ENCODE measurements around the gene RPL35A. TPM values are rescaled to one million over a fixed set of nuclear protein-coding genes. Genes with fewer than 3 reads are reported as not detected.
"Not testable (repeated sequence)": the region's sequence is repeated elsewhere in the genome, so short reads cannot be mapped to it uniquely, and the experiment has no call there.

The RPL35A gene
- total RNA-seq, 2 donors from 2014 or later = 1,422 to 1,820 TPM

DNA sequence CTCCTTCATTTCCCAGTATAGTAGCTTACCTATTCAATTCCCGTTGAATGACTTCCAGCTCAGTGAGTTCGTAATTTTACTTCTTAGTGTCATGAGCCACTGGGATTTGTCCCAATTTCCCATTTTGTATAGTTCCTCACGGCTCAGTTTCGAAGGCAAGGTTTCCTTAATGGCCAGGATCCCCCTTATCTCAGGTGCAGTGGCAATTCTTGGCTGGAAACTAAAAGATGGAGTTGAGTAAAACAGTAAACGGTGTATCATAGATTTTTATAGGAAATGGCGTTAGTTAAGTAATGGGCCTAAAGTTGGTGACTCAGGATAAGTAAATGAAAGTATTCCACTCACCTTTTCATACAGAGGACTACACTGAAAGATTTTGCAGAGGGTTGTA lies 9.5 kb downstream of the RPL35A start:
- Mint-ChIP-seq H3K36me3 (ENCODE audit: low read depth) (peaks cover 53% of the 10 kb centered on the region), H3K27me3 (no peaks in the 10 kb centered on the region), H3K4me1 (peaks cover 40% of the 10 kb centered on the region)

DNA sequence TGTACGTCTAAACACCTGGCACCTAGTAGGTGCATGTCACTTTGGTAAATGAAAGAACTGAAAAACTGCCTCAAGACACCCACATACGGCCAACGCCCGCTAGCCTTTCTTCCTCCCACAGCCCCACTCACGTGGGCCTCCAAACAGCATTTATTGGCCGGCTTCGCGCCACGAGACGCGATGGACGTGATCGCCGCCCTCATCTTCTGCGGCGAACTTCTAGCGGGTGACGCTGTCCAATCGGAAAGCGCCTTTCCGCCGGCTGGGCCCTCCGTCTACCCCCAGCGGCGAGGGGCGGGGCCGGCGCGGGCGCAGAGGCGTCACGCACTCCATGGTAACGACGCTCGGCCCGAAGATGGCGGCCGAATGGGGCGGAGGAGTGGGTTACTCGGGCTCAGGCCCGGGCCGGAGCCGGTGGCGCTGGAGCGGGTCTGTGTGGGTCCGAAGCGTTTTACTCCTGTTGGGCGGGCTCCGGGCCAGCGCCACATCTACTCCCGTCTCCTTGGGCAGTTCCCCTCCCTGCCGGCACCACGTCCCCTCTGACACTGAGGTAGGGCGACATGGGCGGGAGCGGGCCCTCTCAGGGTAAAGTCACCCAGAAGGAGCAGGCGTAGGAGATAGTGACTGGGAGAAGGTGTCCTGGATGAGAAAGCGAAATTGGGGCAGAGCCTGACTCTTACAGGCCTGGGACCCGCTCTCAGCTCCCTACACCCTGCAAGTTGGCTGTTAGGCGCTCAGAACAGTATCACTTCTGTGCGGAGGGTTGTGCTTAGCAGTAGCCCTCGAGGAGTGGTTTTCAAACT lies 10.1 kb downstream of the RPL35A start, which contains the start of gene LMLN:
LMLN (plus strand) TSS at position 327 of the 803 bp plus-strand sequence; CDS start at position 356, 29 bp downstream.
- Mint-ChIP-seq H3K27ac (peak within 1 kb of the TSS; percentile 92), H3K4me1 (peaks cover 40% of the 10 kb centered on the region), H3K4me3 (peak within 1 kb of the TSS; percentile 92), H3K27me3 (no peaks in the 10 kb centered on the region), H3K9me3 (no peaks in the 10 kb centered on the region), H3K36me3 (ENCODE audit: low read depth) (peaks cover 47% of the 10 kb centered on the region)
- peak; percentile 95 for ATAC-seq (replicated peaks)

More for the DNA sequence above, 9.5 kb downstream of the RPL35A start:
- H3K27ac Mint-ChIP-seq = peak overlapping the region; percentile 92
- no peaks in the 10 kb centered on the region for H3K9me3 Mint-ChIP-seq
- H3K4me3 Mint-ChIP-seq = peak overlapping the region; percentile 92
- no peak for ATAC-seq (replicated peaks)

- Mint-ChIP-seq H3K4me3 (peak overlapping the region; percentile 92), H3K27ac (peak overlapping the region; percentile 92), H3K36me3 (ENCODE audit: low read depth) (peaks cover 38% of the 10 kb centered on the region), H3K4me1 (peaks cover 40% of the 10 kb centered on the region), H3K27me3 (no peaks in the 10 kb centered on the region), H3K9me3 (no peaks in the 10 kb centered on the region)
- ATAC-seq (replicated peaks) = peak; percentile 68
Observed at GRCh38 chr3:197960694-197961581, 10.9 kb downstream of the RPL35A start.

DNA sequence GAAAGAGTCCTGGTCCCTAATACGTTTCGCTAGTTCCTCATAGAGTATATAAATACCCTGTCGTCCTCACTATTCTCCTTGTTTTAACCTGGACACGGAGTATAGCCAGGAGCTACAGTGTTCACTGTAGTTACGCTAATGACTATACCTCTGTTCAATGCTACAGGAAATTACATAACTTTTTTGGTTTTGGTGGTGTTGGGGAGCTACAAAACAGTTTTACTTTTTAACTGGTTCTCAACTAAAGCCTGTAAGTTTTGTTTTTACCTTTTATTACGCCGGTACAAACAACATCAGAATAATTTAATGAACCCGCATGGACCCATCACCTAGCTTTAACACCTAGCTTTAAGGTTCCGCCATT lies 11.6 kb downstream of the RPL35A start:
- peaks cover 40% of the 10 kb centered on the region for H3K4me1 Mint-ChIP-seq
- H3K9me3 Mint-ChIP-seq = no peaks in the 10 kb centered on the region
- H3K27me3 Mint-ChIP-seq = no peaks in the 10 kb centered on the region
- H3K36me3 Mint-ChIP-seq (ENCODE audit: low read depth) = peaks cover 32% of the 10 kb centered on the region
- H3K27ac Mint-ChIP-seq = peak overlapping the region; percentile 30
- H3K4me3 Mint-ChIP-seq = peak overlapping the region; percentile 92
- ATAC-seq (replicated peaks) = no peak

GRCh38 chr3:197963019-197963637 lies 13.1 kb downstream of the RPL35A start:
- no peaks in the 10 kb centered on the region for H3K9me3 Mint-ChIP-seq
- no peak for ATAC-seq (replicated peaks)
- H3K27me3 Mint-ChIP-seq = no peaks in the 10 kb centered on the region
- H3K4me1 Mint-ChIP-seq = peaks cover 26% of the 10 kb centered on the region
- no peak overlapping the region for H3K27ac Mint-ChIP-seq
- no peak overlapping the region for H3K4me3 Mint-ChIP-seq
- peaks cover 16% of the 10 kb centered on the region for H3K36me3 Mint-ChIP-seq (ENCODE audit: low read depth)

DNA sequence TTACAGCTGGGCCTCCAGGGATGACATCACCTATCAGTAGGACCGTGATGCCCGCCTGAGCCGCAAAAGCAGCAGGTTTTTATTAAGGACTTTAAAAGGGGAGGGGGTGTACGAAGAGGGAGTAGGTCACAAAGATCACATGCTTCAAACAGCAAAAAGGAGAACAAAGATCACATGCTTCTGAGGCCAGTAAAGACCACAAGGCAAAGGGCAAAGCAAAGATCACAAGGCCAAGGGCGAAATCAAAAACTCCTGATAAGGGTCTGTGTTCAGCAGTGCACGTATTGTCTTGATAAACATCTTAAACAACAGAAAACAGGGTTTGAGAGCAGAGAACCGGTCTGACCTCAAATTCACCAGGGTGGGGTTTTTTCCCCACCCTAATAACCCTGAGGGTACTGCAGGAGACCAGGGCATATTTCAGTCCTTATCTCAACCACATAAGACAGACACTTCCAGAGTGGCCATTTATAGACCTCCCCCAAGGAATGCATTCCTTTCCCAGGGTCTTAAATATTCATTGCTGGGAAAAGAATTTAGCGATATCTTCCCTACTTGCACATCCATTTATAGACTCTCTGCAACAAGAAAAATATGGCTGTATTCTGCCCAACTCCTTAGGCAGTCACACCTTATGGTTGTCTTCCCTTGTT lies 17.5 kb downstream of the RPL35A start:
- H3K4me1 Mint-ChIP-seq; ATAC-seq (replicated peaks): not testable (repeated sequence)

GRCh38 chr3:197970588-197970987 lies 20.6 kb downstream of the RPL35A start:
- H3K27ac Mint-ChIP-seq = no peak overlapping the region
- H3K9me3 Mint-ChIP-seq = peaks cover 7% of the 10 kb centered on the region
- no peaks in the 10 kb centered on the region for H3K36me3 Mint-ChIP-seq (ENCODE audit: low read depth)
- no peaks in the 10 kb centered on the region for H3K4me1 Mint-ChIP-seq
- ATAC-seq (replicated peaks) = no peak
- no peaks in the 10 kb centered on the region for H3K27me3 Mint-ChIP-seq
- no peak overlapping the region for H3K4me3 Mint-ChIP-seq

More for the DNA sequence above, 17.5 kb downstream of the RPL35A start:
- H3K9me3 Mint-ChIP-seq; H3K27me3 Mint-ChIP-seq; H3K4me3 Mint-ChIP-seq; H3K36me3 Mint-ChIP-seq (ENCODE audit: low read depth); H3K27ac Mint-ChIP-seq: not testable (repeated sequence)

GRCh38 chr3:197974016-197974415 lies 24.0 kb downstream of the RPL35A start:
- H3K36me3 Mint-ChIP-seq (ENCODE audit: low read depth) = peaks cover 20% of the 10 kb centered on the region
- no peak overlapping the region for H3K4me3 Mint-ChIP-seq
- H3K27ac Mint-ChIP-seq = no peak overlapping the region
- ATAC-seq (replicated peaks) = no peak
- peaks cover 7% of the 10 kb centered on the region for H3K9me3 Mint-ChIP-seq
- no peaks in the 10 kb centered on the region for H3K27me3 Mint-ChIP-seq
- no peaks in the 10 kb centered on the region for H3K4me1 Mint-ChIP-seq

DNA sequence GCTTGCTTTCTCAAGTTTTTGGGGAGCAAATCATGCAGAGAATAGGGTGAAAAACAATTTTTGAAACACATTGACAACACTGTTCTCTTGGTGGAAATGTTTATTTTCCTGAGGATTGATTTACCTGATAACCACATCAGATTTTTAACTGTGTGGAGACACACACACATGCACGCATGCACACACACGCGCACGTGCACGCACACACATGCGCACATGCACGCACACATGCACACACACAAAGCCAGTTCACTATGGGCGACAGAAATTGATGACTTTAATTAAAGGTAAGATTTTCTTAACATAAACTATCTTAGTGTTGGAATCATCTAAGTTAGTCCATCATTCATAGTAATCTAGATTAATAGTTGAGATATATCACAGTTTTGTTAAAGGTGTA lies 25.3 kb downstream of the RPL35A start:
- Mint-ChIP-seq H3K4me3 (no peak overlapping the region), H3K36me3 (ENCODE audit: low read depth) (peaks cover 20% of the 10 kb centered on the region), H3K27me3 (no peaks in the 10 kb centered on the region), H3K9me3 (peaks cover 7% of the 10 kb centered on the region), H3K27ac (no peak overlapping the region), H3K4me1 (no peaks in the 10 kb centered on the region)
- no peak for ATAC-seq (replicated peaks)

GRCh38 chr3:197983076-197983475 lies 33.1 kb downstream of the RPL35A start:
- ATAC-seq (replicated peaks) = no peak
- H3K36me3 Mint-ChIP-seq (ENCODE audit: low read depth) = no peaks in the 10 kb centered on the region
- H3K27me3 Mint-ChIP-seq = no peaks in the 10 kb centered on the region
- no peaks in the 10 kb centered on the region for H3K9me3 Mint-ChIP-seq
- H3K4me3 Mint-ChIP-seq = no peak overlapping the region
- no peak overlapping the region for H3K27ac Mint-ChIP-seq
- H3K4me1 Mint-ChIP-seq = no peaks in the 10 kb centered on the region

DNA sequence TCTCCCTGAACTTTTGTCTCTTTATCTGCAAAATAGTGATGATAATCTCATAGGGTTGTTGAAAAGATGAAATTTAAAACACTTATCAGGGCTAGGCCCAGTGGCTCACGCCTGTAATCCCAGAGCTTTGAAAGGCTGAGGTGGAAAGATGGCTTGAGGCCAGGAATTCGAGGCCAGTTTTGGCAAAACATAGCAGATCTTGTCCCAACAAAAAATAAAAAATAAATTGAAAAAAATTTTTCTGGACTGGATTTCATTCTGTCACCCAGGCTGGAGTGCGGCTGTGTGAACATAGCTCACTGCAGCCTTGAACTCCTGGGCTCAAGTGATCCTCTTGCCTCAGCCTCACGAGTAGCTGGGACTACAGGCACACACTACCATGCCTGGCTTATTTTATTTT lies 39.7 kb downstream of the RPL35A start:
- no peak for ATAC-seq (replicated peaks)
- Mint-ChIP-seq H3K36me3 (ENCODE audit: low read depth) (peaks cover 16% of the 10 kb centered on the region), H3K4me3 (no peak overlapping the region)

GRCh38 chr3:197994736-197995135 lies 44.7 kb downstream of the RPL35A start:
- Mint-ChIP-seq H3K9me3 (no peaks in the 10 kb centered on the region), H3K27me3 (no peaks in the 10 kb centered on the region), H3K36me3 (ENCODE audit: low read depth) (peaks cover 20% of the 10 kb centered on the region), H3K4me3 (no peak overlapping the region), H3K27ac (no peak overlapping the region), H3K4me1 (no peaks in the 10 kb centered on the region)
- no peak for ATAC-seq (replicated peaks)

More for the DNA sequence above, 39.7 kb downstream of the RPL35A start:
- Mint-ChIP-seq H3K9me3 (no peaks in the 10 kb centered on the region), H3K27me3 (no peaks in the 10 kb centered on the region), H3K27ac (no peak overlapping the region), H3K4me1 (no peaks in the 10 kb centered on the region)

DNA sequence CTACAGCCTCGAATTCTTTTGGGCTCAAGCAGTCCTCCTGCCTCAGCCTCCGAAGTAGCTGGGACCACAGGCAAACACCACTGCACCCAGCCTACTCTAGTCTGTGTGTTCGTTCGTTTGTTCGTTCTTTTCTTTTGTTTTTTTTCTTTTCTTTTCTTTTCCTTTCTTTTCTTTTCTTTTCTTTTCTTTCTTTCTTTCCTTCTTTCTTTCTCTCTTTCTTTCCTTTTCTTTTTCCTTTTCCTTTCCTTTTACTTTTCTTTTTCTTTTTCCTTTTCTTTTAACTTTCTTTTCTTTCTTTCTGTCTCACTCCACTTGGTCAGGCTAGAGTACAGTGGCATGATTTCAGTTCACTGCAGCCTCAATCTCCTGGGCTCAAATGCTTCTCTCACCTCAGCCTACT lies 46.9 kb downstream of the RPL35A start:
- Mint-ChIP-seq H3K36me3 (ENCODE audit: low read depth) (peaks cover 14% of the 10 kb centered on the region), H3K27ac (no peak overlapping the region), H3K9me3 (no peaks in the 10 kb centered on the region), H3K4me3 (no peak overlapping the region), H3K27me3 (no peaks in the 10 kb centered on the region), H3K4me1 (no peaks in the 10 kb centered on the region)
- ATAC-seq (replicated peaks) = no peak

DNA sequence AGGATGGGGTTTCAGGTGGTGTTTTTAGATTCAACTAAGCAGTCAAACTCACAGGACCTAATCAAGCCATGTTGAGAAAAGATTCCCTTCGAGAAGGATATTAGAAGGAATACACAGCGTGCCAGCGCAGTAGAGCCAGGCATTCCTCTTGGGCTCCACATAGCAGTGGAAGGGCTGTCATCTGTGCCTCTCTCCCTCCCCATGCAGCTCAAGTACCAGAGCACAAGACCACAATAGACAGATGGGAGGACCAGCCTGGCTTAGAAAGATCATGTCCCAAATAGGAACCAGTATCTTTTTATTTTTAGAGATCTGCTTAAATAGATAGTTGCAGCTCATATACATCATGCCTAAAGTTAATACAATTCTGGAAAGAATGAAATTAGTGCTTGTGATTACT lies 47.9 kb downstream of the RPL35A start:
- Mint-ChIP-seq H3K9me3 (no peaks in the 10 kb centered on the region), H3K27me3 (no peaks in the 10 kb centered on the region), H3K27ac (no peak overlapping the region), H3K4me3 (no peak overlapping the region), H3K36me3 (ENCODE audit: low read depth) (peaks cover 4% of the 10 kb centered on the region), H3K4me1 (no peaks in the 10 kb centered on the region)
- ATAC-seq (replicated peaks) = no peak
